Muscle of leg (tissue), 16 donors: ENCODE results near the gene COL27A1. TPM values are rescaled to one million over a fixed set of nuclear protein-coding genes. Genes with fewer than 3 reads are reported as not detected.

Source experiments
- DNase-seq: peaks from one replicate; pipeline ENCODE4 v3.0.0; 2013
- H3K27ac ChIP-seq: one replicate; pipeline ENCODE4 v1.5.1; 2013; ENCODE audit warnings: mild to moderate bottlenecking, low read length, control low read depth
- H3K27me3 ChIP-seq: one replicate; pipeline ENCODE4 v1.6.1; 2013; ENCODE audit warnings: low read length; ENCODE audit not compliant: control insufficient read depth, insufficient read depth
- H3K36me3 ChIP-seq: one replicate; pipeline ENCODE4 v1.6.1; 2013; ENCODE audit warnings: low read length; ENCODE audit not compliant: control insufficient read depth, insufficient read depth
- H3K4me1 ChIP-seq: one replicate; pipeline ENCODE4 v1.6.1; 2013; ENCODE audit warnings: low read length; ENCODE audit not compliant: control insufficient read depth, insufficient read depth
- H3K4me3 ChIP-seq: one replicate; pipeline ENCODE4 v1.5.1; 2013; ENCODE audit warnings: low read length, control low read depth
- H3K9me3 ChIP-seq: replicated peaks from 2 replicates; pipeline ENCODE4 v1.6.1; 2013; ENCODE audit warnings: low read depth, low read length; ENCODE audit not compliant: control insufficient read depth
- WGBS: methylation state at CpG from one replicate; pipeline ENCODE4 v1.1.5; 2013; ENCODE audit warnings: missing lambda C conversion rate; ENCODE audit not compliant: insufficient coverage; 5-methylcytosine and 5-hydroxymethylcytosine counted together
- long read RNA-seq, 11 donors: transcript quantifications; one replicate each; lab custom pipeline, GENCODE V29; 2026
- polyA plus RNA-seq, 8 donors: library from polyadenylated mRNA; unstranded; fragments of 120-200 nt; gene quantifications; one replicate each; pipeline versions ENCODE4 v1.2.1 to v1.2.3, GENCODE V29; 2013; ENCODE audit warnings: inconsistent platforms in 1 of 8, low replicate concordance in 1 of 8; ENCODE audit not compliant: insufficient read length in 8 of 8, insufficient read depth in 1 of 8
- total RNA-seq: library from RNA; stranded (reverse); fragments of 120-200 nt; gene quantifications from one replicate; pipeline ENCODE4 v1.2.4, GENCODE V29; 2013

COL27A1 gene
- total RNA-seq (22.1 TPM), polyA plus RNA-seq (10 to 100 TPM; 22.7 to 41.3 (median 34.3) TPM)
- long read RNA-seq, donor 1, partial matches to known transcripts = 5 of 6 reads
- long read RNA-seq, donor 1, other reads (novel, unspliced or antisense) = 0 of 6 reads
- long read RNA-seq, donor 2, partial matches to known transcripts = 0 of 1 reads
- long read RNA-seq, donor 2, other reads (novel, unspliced or antisense) = 0 of 1 reads
- long read RNA-seq, donor 3, partial matches to known transcripts = 37 of 38 reads
- long read RNA-seq, donor 3, other reads (novel, unspliced or antisense) = 0 of 38 reads
- long read RNA-seq, donor 4, partial matches to known transcripts = 5 of 7 reads
- long read RNA-seq, donor 4, other reads (novel, unspliced or antisense) = 0 of 7 reads
- long read RNA-seq, donor 5, partial matches to known transcripts = 13 of 18 reads
- long read RNA-seq, donor 5, other reads (novel, unspliced or antisense) = 0 of 18 reads
- long read RNA-seq, donor 6, partial matches to known transcripts = 46 of 47 reads
- long read RNA-seq, donor 6, other reads (novel, unspliced or antisense) = 0 of 47 reads
- long read RNA-seq, donor 7, partial matches to known transcripts = 10 of 13 reads
- long read RNA-seq, donor 7, other reads (novel, unspliced or antisense) = 0 of 13 reads
- long read RNA-seq, donor 8 = 0 reads
- long read RNA-seq, donor 9, partial matches to known transcripts = 0 of 4 reads
- long read RNA-seq, donor 9, other reads (novel, unspliced or antisense) = 0 of 4 reads
- long read RNA-seq, donor 10, partial matches to known transcripts = 0 of 1 reads
- long read RNA-seq, donor 10, other reads (novel, unspliced or antisense) = 0 of 1 reads
- long read RNA-seq, donor 11, partial matches to known transcripts = 25 of 28 reads
- long read RNA-seq, donor 11, other reads (novel, unspliced or antisense) = 0 of 28 reads

DNA sequence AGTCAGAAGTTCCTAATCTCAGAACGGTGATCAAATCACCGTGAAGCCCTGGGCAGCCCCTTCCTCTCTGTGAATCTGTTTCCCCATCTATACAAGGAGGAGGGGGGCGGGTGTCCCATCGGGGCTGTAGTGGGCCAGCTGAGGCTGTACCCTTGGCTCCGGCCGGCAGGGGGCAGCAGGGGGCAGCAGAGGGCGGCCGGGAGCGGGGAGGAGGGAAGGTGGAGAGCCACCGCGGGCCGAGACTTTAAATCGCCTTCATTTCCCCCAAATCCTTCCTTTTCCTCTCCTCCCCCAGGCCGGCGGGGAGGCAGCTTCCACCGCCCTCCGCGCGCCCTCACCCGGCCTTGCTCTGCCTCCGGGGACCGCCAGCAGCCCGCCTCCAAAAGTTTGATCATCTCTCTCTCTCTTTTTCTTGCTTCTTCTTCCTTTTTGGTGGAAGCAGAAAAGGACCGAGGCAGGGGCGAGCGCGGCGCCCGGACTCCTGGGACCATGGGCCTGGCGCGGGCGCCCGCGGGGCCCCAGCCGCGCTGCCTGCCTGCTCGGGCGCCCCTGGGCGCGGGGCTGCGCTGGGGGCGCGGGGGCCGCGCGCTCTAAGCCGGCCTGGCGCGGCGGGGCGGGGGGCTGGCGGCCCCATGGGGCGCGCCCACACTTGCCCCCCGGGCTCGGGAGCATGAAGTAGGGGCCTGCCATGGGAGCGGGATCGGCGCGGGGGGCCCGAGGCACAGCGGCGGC lies at the start of gene COL27A1:
COL27A1 (plus strand) TSS at position 275 of the 732 bp plus-strand sequence; CDS start at position 689, 414 bp downstream.
- peaks cover 51% of the 10 kb centered on the region for H3K4me1 ChIP-seq
- peak; percentile 94 for DNase-seq
- WGBS = under 1% methylated on average over 47 of the region's 63 CpGs
- peaks cover 34% of the 10 kb centered on the region for H3K27me3 ChIP-seq
- no peaks in the 10 kb centered on the region for H3K36me3 ChIP-seq
- H3K4me3 ChIP-seq = peak within 1 kb of the TSS; percentile 79
- H3K9me3 ChIP-seq = no peaks in the 10 kb centered on the region
- peak within 1 kb of the TSS; percentile 74 for H3K27ac ChIP-seq

DNA sequence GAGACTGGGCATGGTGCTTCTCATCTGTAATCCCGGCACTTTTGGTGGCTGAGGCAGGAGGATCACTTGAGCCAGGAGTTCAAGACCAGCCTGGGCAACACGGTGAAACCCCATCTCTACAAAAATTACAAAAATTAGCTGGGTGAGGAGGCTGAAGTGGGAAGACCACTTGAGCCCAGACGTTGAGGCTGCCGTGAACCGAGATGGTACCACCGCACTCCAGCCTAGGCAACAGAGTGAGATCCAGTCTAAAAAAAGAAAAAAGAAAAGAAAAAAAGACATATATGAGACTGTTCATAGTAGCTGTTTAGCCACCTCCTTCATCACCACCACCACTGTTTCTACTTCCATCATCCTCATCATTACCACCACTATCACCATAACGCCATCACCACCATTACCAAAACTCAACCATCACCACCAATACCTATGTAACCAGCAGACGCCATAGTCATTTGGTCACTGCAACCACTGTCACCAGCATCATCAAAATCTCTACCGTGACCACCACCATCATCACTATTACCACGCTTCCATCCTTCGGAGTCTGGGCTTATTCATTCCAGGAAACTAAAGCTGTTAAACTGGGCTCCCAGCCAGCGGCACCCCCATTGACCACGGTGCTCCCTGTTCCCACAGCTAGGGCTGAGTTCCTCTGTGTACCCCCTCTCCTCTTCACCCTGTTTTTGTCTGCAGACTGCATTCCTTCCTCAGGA lies 47.9 kb upstream of the COL27A1 start:
- no peak for DNase-seq
- Histone ChIP-seq H3K27me3 (peaks cover 2% of the 10 kb centered on the region), H3K4me3 (no peak overlapping the region), H3K27ac (no peak overlapping the region), H3K4me1 (peaks cover 5% of the 10 kb centered on the region), H3K36me3 (no peaks in the 10 kb centered on the region), H3K9me3 (peaks cover 5% of the 10 kb centered on the region)
- WGBS = 49% methylated on average over 7 of the region's 13 CpGs

DNA sequence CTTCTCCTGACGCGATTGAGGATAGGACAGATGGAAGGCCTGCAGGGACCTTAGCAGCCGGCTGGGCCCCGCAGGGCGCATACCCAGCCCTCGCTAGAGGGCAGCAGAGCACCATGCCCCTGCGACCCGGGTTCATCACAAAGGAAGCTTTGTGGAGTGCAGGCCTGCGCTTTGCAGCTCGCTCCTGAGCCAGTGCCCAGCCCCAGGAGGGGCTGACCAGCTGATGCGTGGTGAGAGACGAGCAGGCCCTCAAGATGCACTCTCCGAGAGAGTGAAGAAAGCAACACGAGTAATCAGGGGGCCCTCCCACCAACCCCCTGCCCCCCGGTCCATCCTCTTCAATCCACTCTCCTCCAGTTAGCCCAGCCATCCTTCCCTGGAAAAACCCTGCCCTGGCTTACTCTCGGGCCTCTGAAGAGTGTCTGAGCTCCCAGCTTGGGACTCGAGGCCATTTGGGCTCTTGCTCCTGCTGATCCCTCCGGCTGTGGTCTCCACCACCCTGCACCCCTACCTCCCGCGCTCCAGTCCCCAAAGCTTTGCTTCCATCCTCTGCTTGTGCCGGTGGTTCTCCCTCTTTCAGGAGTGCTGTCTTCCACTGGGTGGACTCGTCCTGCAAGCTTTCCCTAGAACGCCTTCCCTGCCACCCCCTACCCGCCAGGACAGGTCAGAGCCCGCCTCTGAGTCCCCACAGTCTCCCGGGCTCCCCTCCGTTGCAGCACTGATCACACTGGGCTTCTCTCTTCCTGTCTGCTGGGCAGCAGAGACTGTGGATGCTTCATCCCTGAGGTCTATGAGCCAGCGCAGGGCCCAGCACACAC lies 47.1 kb upstream of the COL27A1 start:
- H3K27ac ChIP-seq = no peak overlapping the region
- H3K27me3 ChIP-seq = peaks cover 6% of the 10 kb centered on the region

DNA sequence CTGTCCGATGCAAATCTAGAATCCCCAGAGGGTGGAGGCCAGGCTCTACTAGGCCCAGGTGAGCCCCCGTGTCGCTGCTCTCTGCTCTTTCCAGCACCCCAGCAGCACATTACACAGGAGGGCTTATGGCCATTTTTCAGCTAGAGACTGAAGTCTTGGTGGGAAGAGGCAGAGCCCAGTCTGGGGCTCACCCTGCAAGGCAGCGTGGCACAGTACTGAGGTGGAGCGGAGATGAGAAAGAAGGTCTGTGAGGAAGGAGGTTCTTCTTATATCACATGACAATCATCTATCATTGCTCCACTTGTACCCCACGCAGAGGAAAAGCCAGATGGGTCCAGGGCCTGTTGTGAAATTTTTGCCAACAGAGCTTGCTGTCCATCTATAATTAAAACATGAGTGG lies 46.2 kb upstream of the COL27A1 start:
- H3K4me1 ChIP-seq = peaks cover 12% of the 10 kb centered on the region
- DNase-seq = no peak
- H3K27me3 ChIP-seq = peaks cover 9% of the 10 kb centered on the region
- 67% methylated on average over 1 of the region's 6 CpGs for WGBS
- no peak overlapping the region for H3K4me3 ChIP-seq
- H3K9me3 ChIP-seq = no peaks in the 10 kb centered on the region
- H3K27ac ChIP-seq = no peak overlapping the region
- no peaks in the 10 kb centered on the region for H3K36me3 ChIP-seq

More for the DNA sequence above, 47.1 kb upstream of the COL27A1 start:
- H3K4me3 ChIP-seq = no peak overlapping the region
- peak; percentile 84 for DNase-seq
- H3K9me3 ChIP-seq = no peaks in the 10 kb centered on the region
- peaks cover 9% of the 10 kb centered on the region for H3K4me1 ChIP-seq
- no peaks in the 10 kb centered on the region for H3K36me3 ChIP-seq
- 43% methylated on average over 26 of the region's 28 CpGs for WGBS

DNA sequence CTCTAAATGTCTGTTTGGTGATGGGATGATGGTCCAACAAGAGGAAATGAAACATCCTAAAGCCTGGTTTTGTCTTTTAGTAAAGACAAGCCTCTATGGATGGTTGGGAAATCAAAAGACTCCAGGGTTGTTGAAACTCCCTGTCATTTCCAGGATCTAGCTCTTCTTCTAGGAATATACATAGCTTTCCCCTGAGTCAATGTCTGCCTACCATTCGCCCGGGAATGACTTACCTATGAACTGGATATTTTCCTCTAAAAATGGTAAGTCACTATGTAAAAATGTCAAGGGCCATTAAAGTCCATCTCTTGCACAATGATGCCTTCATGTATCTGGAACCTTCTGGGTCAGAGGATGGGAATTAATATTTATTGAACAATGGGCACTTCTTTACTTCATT lies 45.2 kb upstream of the COL27A1 start:
- H3K27me3 ChIP-seq = peaks cover 9% of the 10 kb centered on the region
- WGBS = no CpG with 5 or more reads among the region's 2 CpGs
- no peak overlapping the region for H3K27ac ChIP-seq
- H3K9me3 ChIP-seq = no peaks in the 10 kb centered on the region
- no peak overlapping the region for H3K4me3 ChIP-seq
- H3K36me3 ChIP-seq = no peaks in the 10 kb centered on the region
- H3K4me1 ChIP-seq = peaks cover 12% of the 10 kb centered on the region
- no peak for DNase-seq

DNA sequence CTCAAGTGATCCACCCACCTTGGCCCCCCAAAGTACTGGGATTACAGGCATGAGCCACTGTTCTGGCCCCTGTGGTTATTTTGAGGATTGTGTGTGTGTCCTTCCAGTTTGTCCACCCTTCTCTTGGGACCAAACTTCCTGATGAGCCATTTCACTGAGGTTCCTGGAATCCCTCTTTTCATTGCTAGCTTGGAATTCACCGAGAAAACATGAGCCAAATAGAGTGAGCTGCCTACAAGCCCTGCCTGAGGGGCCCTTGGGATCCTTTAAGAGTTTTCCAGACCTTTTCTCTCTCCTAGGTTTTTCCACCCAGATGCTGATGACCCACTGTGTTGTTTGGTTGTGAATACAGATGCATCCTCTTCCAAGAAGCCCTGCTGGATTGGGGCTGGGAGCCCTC lies 43.0 kb upstream of the COL27A1 start:
- peak; percentile 75 for DNase-seq
- 20% methylated on average over 1 of the region's 1 CpG for WGBS
- H3K36me3 ChIP-seq = no peaks in the 10 kb centered on the region
- no peaks in the 10 kb centered on the region for H3K9me3 ChIP-seq
- no peak overlapping the region for H3K4me3 ChIP-seq
- no peak overlapping the region for H3K27ac ChIP-seq
- peaks cover 20% of the 10 kb centered on the region for H3K4me1 ChIP-seq
- H3K27me3 ChIP-seq = peaks cover 13% of the 10 kb centered on the region

DNA sequence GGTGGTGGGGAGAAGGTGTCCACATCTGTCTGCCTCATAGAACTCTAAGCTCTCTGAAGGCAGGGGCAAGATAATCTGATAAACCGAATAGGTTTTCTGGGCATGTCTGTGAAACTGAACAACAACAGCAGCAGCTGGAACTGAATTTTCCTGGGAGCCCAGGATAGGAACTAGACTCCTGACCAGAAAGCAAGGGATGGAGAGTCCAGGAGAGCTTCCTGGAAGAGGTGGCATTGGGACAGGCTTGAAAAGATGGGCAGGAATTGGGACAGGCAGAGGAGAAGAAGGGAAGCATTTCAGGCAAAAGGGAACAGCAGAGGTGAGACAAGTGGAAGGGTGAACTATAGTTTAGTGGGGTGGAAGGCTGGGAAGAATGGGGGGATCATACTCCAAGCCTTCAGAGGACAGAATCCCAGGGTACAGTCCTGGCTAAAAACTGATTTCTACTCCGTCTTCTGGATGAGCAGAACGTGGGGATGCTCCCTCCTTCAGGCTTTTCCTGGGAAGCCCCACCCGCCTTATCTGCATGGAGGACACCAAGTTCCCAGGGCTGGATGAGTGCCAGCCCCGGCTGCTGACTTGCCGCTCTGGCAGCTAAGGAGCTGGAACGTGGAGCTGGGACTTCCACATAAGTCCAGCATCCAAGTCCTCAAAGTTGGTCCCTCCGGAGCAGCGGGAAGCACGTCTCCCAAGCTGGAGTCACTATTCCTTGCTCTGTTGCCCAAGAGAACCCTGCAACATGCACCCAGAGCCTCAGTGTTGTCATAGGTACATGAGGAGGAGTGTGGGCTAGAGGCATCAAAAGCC lies 42.4 kb upstream of the COL27A1 start:
- 28% methylated on average over 9 of the region's 10 CpGs for WGBS
- peaks cover 13% of the 10 kb centered on the region for H3K27me3 ChIP-seq
- H3K4me1 ChIP-seq = peaks cover 20% of the 10 kb centered on the region
- DNase-seq = peak; percentile 87
- peak overlapping the region; percentile 7 for H3K27ac ChIP-seq
- H3K4me3 ChIP-seq = no peak overlapping the region
- H3K9me3 ChIP-seq = no peaks in the 10 kb centered on the region
- H3K36me3 ChIP-seq = no peaks in the 10 kb centered on the region

DNA sequence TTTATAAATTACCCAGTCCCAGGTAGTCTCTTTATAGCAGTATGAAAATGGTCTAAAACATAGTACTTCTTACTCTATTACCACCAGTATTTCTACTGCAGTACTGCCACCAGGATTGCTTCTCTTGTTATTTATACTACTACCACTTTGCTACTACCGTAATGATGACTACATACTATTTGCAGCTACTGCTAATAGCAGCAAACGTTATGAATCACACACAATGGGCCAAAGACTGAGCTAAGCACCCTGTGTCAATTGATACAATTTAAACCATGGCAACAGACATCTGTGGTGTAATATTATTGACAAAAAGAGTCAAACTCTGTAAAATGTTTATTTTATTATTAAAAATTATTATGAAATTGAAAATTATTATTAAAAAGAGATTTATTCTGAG lies 41.0 kb upstream of the COL27A1 start:
- no peak for DNase-seq
- Histone ChIP-seq H3K27ac (no peak overlapping the region), H3K9me3 (no peaks in the 10 kb centered on the region), H3K27me3 (peaks cover 13% of the 10 kb centered on the region), H3K4me1 (peaks cover 20% of the 10 kb centered on the region), H3K36me3 (no peaks in the 10 kb centered on the region), H3K4me3 (no peak overlapping the region)
- 67% methylated on average over 1 of the region's 2 CpGs for WGBS
